ENCODE data around the gene ZCCHC14. TPM values are rescaled to one million over a fixed set of nuclear protein-coding genes. Genes with fewer than 3 reads are reported as not detected.

The ZCCHC14 gene
- total and polyA plus RNA-seq, 10 of the 15 experiments (the other 5 are each of a cell fraction or from before 2014, with no cell fraction given) = 0.02 to 0.26 (median 0.05) TPM; not detected in 3

- CTCF ChIA-PET = no interaction called here
- TF ChIP-seq, protein P1, sequence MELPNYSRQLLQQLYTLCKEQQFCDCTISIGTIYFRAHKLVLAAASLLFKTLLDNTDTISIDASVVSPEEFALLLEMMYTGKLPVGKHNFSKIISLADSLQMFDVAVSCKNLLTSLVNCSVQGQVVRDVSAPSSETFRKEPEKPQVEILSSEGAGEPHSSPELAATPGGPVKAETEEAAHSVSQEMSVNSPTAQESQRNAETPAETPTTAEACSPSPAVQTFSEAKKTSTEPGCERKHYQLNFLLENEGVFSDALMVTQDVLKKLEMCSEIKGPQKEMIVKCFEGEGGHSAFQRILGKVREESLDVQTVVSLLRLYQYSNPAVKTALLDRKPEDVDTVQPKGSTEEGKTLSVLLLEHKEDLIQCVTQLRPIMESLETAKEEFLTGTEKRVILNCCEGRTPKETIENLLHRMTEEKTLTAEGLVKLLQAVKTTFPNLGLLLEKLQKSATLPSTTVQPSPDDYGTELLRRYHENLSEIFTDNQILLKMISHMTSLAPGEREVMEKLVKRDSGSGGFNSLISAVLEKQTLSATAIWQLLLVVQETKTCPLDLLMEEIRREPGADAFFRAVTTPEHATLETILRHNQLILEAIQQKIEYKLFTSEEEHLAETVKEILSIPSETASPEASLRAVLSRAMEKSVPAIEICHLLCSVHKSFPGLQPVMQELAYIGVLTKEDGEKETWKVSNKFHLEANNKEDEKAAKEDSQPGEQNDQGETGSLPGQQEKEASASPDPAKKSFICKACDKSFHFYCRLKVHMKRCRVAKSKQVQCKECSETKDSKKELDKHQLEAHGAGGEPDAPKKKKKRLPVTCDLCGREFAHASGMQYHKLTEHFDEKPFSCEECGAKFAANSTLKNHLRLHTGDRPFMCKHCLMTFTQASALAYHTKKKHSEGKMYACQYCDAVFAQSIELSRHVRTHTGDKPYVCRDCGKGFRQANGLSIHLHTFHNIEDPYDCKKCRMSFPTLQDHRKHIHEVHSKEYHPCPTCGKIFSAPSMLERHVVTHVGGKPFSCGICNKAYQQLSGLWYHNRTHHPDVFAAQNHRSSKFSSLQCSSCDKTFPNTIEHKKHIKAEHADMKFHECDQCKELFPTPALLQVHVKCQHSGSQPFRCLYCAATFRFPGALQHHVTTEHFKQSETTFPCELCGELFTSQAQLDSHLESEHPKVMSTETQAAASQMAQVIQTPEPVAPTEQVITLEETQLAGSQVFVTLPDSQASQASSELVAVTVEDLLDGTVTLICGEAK (IDR thresholded peaks at IDR 0.05; ENCODE audit: borderline replicate concordance) = no peak
- no peak for TF ChIP-seq SUZ12 (IDR thresholded peaks at IDR 0.05; ENCODE audit: unreplicated experiment)
- TF ChIP-seq POLR2A (IDR thresholded peaks at IDR 0.05; ENCODE audit: low read depth, low read length) = no peak
- TF ChIP-seq FOS (IDR thresholded peaks at IDR 0.05; ENCODE audit: borderline replicate concordance, extremely low read depth, insufficient read length) = no peak
- TF ChIP-seq SP1 (IDR thresholded peaks at IDR 0.05; ENCODE audit: low read depth, low read length) = no peak
- Histone ChIP-seq H3K79me2 (ENCODE audit: control insufficient read depth, insufficient read depth, low read length) (no peaks in the 10 kb centered on the region), H2AFZ (ENCODE audit: control insufficient read depth, low read depth, low read length) (no peak overlapping the region), H3K27me3 (replicated peaks in 1 of 2; ENCODE audit: control insufficient read depth in 2 of 2, insufficient read depth in 2 of 2, low read length in 1 of 2) (peaks cover 0 to 4% of the 10 kb centered on the region in 2 experiments; a peak in 3 of 4 replicates), H3K4me1 (ENCODE audit: control insufficient read depth, insufficient read depth, low read length) (no peaks in the 10 kb centered on the region), H4K20me1 (ENCODE audit: control insufficient read depth, insufficient read depth) (no peaks in the 10 kb centered on the region), H3K27ac (ENCODE audit: control insufficient read depth, insufficient read depth) (no peak overlapping the region), H3K36me3 (ENCODE audit: control insufficient read depth in 2 of 2, insufficient read depth in 2 of 2, low read length in 1 of 2) (no peaks in the 10 kb centered on the region), H3K9ac (ENCODE audit: control insufficient read depth, insufficient read depth, low read length) (no peak overlapping the region), H3K9me3 (replicated peaks; ENCODE audit: control insufficient read depth, insufficient read depth, low read length) (no peaks in the 10 kb centered on the region), H3K4me2 (ENCODE audit: control insufficient read depth, insufficient read depth) (no peak overlapping the region), H3K4me3 (no peak overlapping the region)
- SMC1A ChIA-PET (ENCODE audit: uncharacterized antibody, unreplicated experiment) = no interaction called here
- in situ Hi-C loops (cut with MboI) = no loop called here
- ATAC-seq (no peak), FAIRE-seq (no peak), DNase-seq (ENCODE audit: low read depth, low spot score) (no peak)
- RAD21 ChIA-PET (ENCODE audit: unreplicated experiment) = no interaction called here
- WGBS (ENCODE audit: insufficient coverage, insufficient replicate concordance, low lambda C conversion rate, missing lambda C conversion rate) = 46% methylated on average over 4 of the region's 4 CpGs
- POLR2A ChIA-PET = no interaction called here
- intact Hi-C loops (cut with micrococcal nuclease; ENCODE audit: unreplicated experiment) = no loop called here
- BruUV-seq (replicated peaks) = no TSS peak
Observed at GRCh38 chr16:87474017-87474416, 18.8 kb downstream of the ZCCHC14 start.
